CD4-positive, alpha-beta memory T cell (primary cell): Measurements from ENCODE around the gene ASCL1. TPM values are rescaled to one million over a fixed set of nuclear protein-coding genes. Genes with fewer than 3 reads are reported as not detected.

Experiments used
- CTCF ChIA-PET: fragments of 350-600 bp; sonication (Branson Sonifier 250); formaldehyde crosslinking; loops from one replicate; lab custom pipeline; 2021; ENCODE audit warnings: inconsistent platforms; ENCODE audit not compliant: partially characterized antibody; lab: Charles Lee
- POLR2A ChIA-PET: fragments of 350-600 bp; sonication (Branson Sonifier 250); formaldehyde crosslinking; loops from one replicate; lab custom pipeline; 2021; ENCODE audit not compliant: partially characterized antibody; lab: Charles Lee
- DNase-seq, 5 donors: peaks; one replicate each; pipeline versions ENCODE4 v3.0.0 to v3.0.0-alpha.2; 2020 to 2022; ENCODE audit warnings: mixed read lengths in 1 of 5
- H3K27ac ChIP-seq: one replicate; pipeline ENCODE4 v1.7.0; 2013; ENCODE audit warnings: low read depth, low read length
- H3K27me3 ChIP-seq: 2 replicates; pipeline ENCODE4 v1.7.0; 2013; ENCODE audit warnings: mild to moderate bottlenecking, low read length, moderate library complexity; ENCODE audit not compliant: insufficient read depth
- H3K36me3 ChIP-seq: 2 replicates; pipeline ENCODE4 v1.7.0; 2013; ENCODE audit warnings: mild to moderate bottlenecking, low read length, moderate library complexity; ENCODE audit not compliant: insufficient read depth
- H3K4me1 ChIP-seq: 2 replicates; pipeline ENCODE4 v1.7.0; 2013; ENCODE audit warnings: mild to moderate bottlenecking, low read length, moderate library complexity; ENCODE audit not compliant: insufficient read depth
- H3K4me3 ChIP-seq, 2 donors: one replicate each; pipeline ENCODE4 v1.7.0; 2013; ENCODE audit warnings: low read length in 2 of 2, mild to moderate bottlenecking in 1 of 2
- H3K9me3 ChIP-seq, 2 donors: one replicate each; pipeline ENCODE4 v1.7.0; 2013; ENCODE audit warnings: low read length in 2 of 2, control low read depth in 1 of 2; ENCODE audit not compliant: control insufficient read depth in 1 of 2
- H3K27ac Mint-ChIP-seq, 7 donors: one replicate each; pipeline ENCODE4 v1.8.0; 2020 to 2021; ENCODE audit warnings: mixed read lengths in 7 of 7, mild to moderate bottlenecking in 6 of 7, inconsistent platforms in 3 of 7, moderate library complexity in 3 of 7
- H3K27me3 Mint-ChIP-seq, 2 donors: one replicate each; pipeline ENCODE4 v1.8.0; 2020 to 2021; ENCODE audit warnings: mixed read lengths in 2 of 2
- H3K36me3 Mint-ChIP-seq, 2 donors: one replicate each; pipeline ENCODE4 v1.8.0; 2020 to 2021; ENCODE audit warnings: mixed read lengths in 2 of 2, inconsistent platforms in 1 of 2, mild to moderate bottlenecking in 1 of 2
- H3K4me1 Mint-ChIP-seq, 4 donors: one replicate each; pipeline ENCODE4 v1.8.0; 2020 to 2021; ENCODE audit warnings: mixed read lengths in 4 of 4, mild to moderate bottlenecking in 1 of 4
- H3K4me3 Mint-ChIP-seq, 8 donors: one replicate each; pipeline ENCODE4 v1.8.0; 2020 to 2021; ENCODE audit warnings: mixed read lengths in 8 of 8, mild to moderate bottlenecking in 7 of 8, moderate library complexity in 6 of 8, inconsistent platforms in 3 of 8
- H3K9me3 Mint-ChIP-seq, 8 donors: one replicate each; pipeline ENCODE4 v1.8.0; 2020 to 2021; ENCODE audit warnings: mixed read lengths in 8 of 8, mild to moderate bottlenecking in 5 of 8, inconsistent platforms in 3 of 8, moderate library complexity in 1 of 8
- intact Hi-C: fragments of 100-400 bp; cut with micrococcal nuclease; formaldehyde crosslinking; loops from one replicate; pipeline ENCODE4 v1.15.1; 2023
- polyA plus RNA-seq, 2 donors: library from polyadenylated mRNA; unstranded; fragments of 300-500 nt; fragmentation: Illumina TruSeq; gene quantifications; one replicate each; pipeline ENCODE4 v1.2.3, GENCODE V29; 2021
- total RNA-seq, 2 experiments: library from RNA; stranded (reverse); gene quantifications; one replicate each; pipeline ENCODE4 v1.2.3, GENCODE V29; 2021

The ASCL1 gene
- total and polyA plus RNA-seq, 4 experiments from 2014 or later, result not detected

- H3K27me3 Mint-ChIP-seq, result peaks cover 0 to 4% of the 10 kb centered on the region in 2 donors
- peaks cover 2 to 21% (median 8%) of the 10 kb centered on the region in 8 donors for H3K9me3 Mint-ChIP-seq
- Histone ChIP-seq H3K4me1 (no peaks in the 10 kb centered on the region), H3K4me3 (no peak overlapping the region), H3K36me3 (no peaks in the 10 kb centered on the region), H3K9me3 (no peaks in the 10 kb centered on the region), H3K27me3 (no peaks in the 10 kb centered on the region), H3K27ac (no peak overlapping the region)
- no peak overlapping the region for H3K27ac Mint-ChIP-seq
- no peak overlapping the region for H3K4me3 Mint-ChIP-seq
- intact Hi-C loops, result no loop called here
- POLR2A ChIA-PET, result no interaction called here
- no peaks in the 10 kb centered on the region for H3K36me3 Mint-ChIP-seq
- peaks cover 0 to 6% (median 4%) of the 10 kb centered on the region in 4 donors for H3K4me1 Mint-ChIP-seq
- CTCF ChIA-PET, result no interaction called here
- DNase-seq, result no peak
Observed at GRCh38 chr12:102995372-102995771, 37.9 kb downstream of the ASCL1 start.

Other genes starting within 250 kb of the ASCL1 start
- gene PAH, start 40.4 kb upstream of the ASCL1 start, total RNA-seq, result not detected
- gene PAH, start 40.4 kb upstream of the ASCL1 start, polyA plus RNA-seq, result not detected